Keratinocyte (primary cell): ENCODE measurements around the gene ZNF195.

Experiments
- EZH2 ChIP-seq: IDR thresholded peaks from one replicate; pipeline ENCODE4 v1.6.1; 2012; ENCODE audit warnings: inconsistent platforms, mild to moderate bottlenecking, low read length, moderate library complexity
- TF ChIP-seq, protein P1 (sequence below), 3 experiments: IDR thresholded peaks in 1 of 3; conservative IDR thresholded peaks in 1 of 3; optimal IDR thresholded peaks in 1 of 3; 2 replicates in 2 of 3; 3 replicates in 1 of 3; pipeline versions ENCODE3 to v1.5.1; 2011; ENCODE audit warnings: low read length in 3 of 3, mild to moderate bottlenecking in 3 of 3, moderate library complexity in 2 of 3, control low read depth in 1 of 3, inconsistent platforms in 1 of 3; ENCODE audit not compliant: insufficient read depth in 2 of 3; ENCODE audit errors: extremely low read depth in 1 of 3

DNA sequence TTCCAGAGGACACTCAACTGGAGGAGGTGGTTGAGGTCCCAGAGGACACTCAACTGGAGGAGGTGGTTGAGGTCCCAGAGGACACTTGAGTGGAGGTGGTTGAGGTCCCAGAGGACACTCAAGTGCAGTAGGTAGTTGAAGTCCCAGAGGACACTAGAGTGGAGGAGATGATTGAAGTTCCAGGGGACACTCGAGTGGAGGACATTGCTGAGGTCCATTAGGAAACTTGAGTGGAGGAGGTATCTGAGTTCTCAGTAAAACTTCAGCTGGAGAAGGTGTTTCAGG is 39.7 kb downstream of the ZNF195 start:
- TF ChIP-seq, protein P1, sequence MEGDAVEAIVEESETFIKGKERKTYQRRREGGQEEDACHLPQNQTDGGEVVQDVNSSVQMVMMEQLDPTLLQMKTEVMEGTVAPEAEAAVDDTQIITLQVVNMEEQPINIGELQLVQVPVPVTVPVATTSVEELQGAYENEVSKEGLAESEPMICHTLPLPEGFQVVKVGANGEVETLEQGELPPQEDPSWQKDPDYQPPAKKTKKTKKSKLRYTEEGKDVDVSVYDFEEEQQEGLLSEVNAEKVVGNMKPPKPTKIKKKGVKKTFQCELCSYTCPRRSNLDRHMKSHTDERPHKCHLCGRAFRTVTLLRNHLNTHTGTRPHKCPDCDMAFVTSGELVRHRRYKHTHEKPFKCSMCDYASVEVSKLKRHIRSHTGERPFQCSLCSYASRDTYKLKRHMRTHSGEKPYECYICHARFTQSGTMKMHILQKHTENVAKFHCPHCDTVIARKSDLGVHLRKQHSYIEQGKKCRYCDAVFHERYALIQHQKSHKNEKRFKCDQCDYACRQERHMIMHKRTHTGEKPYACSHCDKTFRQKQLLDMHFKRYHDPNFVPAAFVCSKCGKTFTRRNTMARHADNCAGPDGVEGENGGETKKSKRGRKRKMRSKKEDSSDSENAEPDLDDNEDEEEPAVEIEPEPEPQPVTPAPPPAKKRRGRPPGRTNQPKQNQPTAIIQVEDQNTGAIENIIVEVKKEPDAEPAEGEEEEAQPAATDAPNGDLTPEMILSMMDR (optimal IDR thresholded peaks at IDR 0.05 in 1 of 3, IDR thresholded peaks at IDR 0.05 in 1 of 3, conservative IDR thresholded peaks at IDR 0.05 in 1 of 3; ENCODE audit: extremely low read depth in 1 of 3, insufficient read depth in 2 of 3, low read length in 3 of 3), result no peak
- no peak for TF ChIP-seq EZH2
